Neural cell (in vitro differentiated cells): ENCODE measurements around the gene RAPGEF4. TPM values are rescaled to one million over a fixed set of nuclear protein-coding genes. Genes with fewer than 3 reads are reported as not detected.

ENCODE experiments used
- H2AFZ ChIP-seq: fragments of 200-600, 300-800 bp; sonication (generic), shearing (Covaris generic); 2 replicates; pipeline ENCODE4 v1.6.0; 2014; ENCODE audit warnings: low read depth, mild to moderate bottlenecking, antibody characterized with exemption, low read length, moderate library complexity
- H3F3A ChIP-seq: fragments of 200-600 bp; shearing (Covaris generic); 2 replicates; pipeline ENCODE4 v1.6.1; 2016; ENCODE audit warnings: mild to moderate bottlenecking, moderate library complexity, mixed read lengths, antibody characterized with exemption, low read length; ENCODE audit not compliant: insufficient read depth, poor library complexity, severe bottlenecking
- H3K27ac ChIP-seq: fragments of 200-600, 300-800 bp; sonication (generic), shearing (Covaris generic); 2 replicates; pipeline ENCODE4 v1.5.1; 2014; ENCODE audit warnings: mild to moderate bottlenecking, low read length, moderate library complexity
- H3K27me3 ChIP-seq: fragments of 300-800, 200-600 bp; sonication (generic), shearing (Covaris generic); 2 replicates; pipeline ENCODE4 v1.6.0; 2014; ENCODE audit warnings: mild to moderate bottlenecking, low read depth, low read length, moderate library complexity; ENCODE audit not compliant: insufficient read depth
- H3K36me3 ChIP-seq: fragments of 300-800, 200-600 bp; sonication (generic), shearing (Covaris generic); 2 replicates; pipeline ENCODE4 v1.5.1; 2014; ENCODE audit warnings: mild to moderate bottlenecking, antibody characterized with exemption, low read length, moderate library complexity; ENCODE audit not compliant: insufficient read depth
- H3K4me2 ChIP-seq: fragments of 300-800, 200-600 bp; sonication (generic), shearing (Covaris generic); 2 replicates; pipeline ENCODE4 v1.6.0; 2014; ENCODE audit warnings: mild to moderate bottlenecking, low read length
- H3K4me3 ChIP-seq: fragments of 300-800, 200-600 bp; sonication (generic), shearing (Covaris generic); 2 replicates; pipeline ENCODE4 v1.5.1; 2014; ENCODE audit warnings: mild to moderate bottlenecking, low read length, moderate library complexity
- H3K79me2 ChIP-seq: fragments of 200-600 bp; shearing (Covaris generic); replicated peaks from 2 replicates; pipeline ENCODE4 v1.6.0; 2014; ENCODE audit warnings: mild to moderate bottlenecking, low read length, moderate library complexity; ENCODE audit not compliant: insufficient read depth
- H3K9ac ChIP-seq: fragments of 300-800, 200-600 bp; sonication (generic), shearing (Covaris generic); 2 replicates; pipeline ENCODE4 v1.6.1; 2016; ENCODE audit warnings: mild to moderate bottlenecking, low read length, mixed read lengths
- H3K9me2 ChIP-seq: fragments of 200-600 bp; shearing (Covaris generic); 2 replicates; pipeline ENCODE4 v1.6.1; 2016; ENCODE audit warnings: mild to moderate bottlenecking, low read length, mixed read lengths; ENCODE audit not compliant: insufficient read depth
- H3K9me3 ChIP-seq: fragments of 200-600, 300-800 bp; sonication (generic), shearing (Covaris generic); 2 replicates; pipeline ENCODE4 v1.6.1; 2016; ENCODE audit warnings: mild to moderate bottlenecking, mixed run types, low read length, moderate library complexity, mixed read lengths
- H4K20me1 ChIP-seq: fragments of 200-600 bp; shearing (Covaris generic); 2 replicates; pipeline ENCODE4 v1.6.1; 2016; ENCODE audit warnings: mild to moderate bottlenecking, mixed run types; ENCODE audit not compliant: insufficient read depth
- EP300 ChIP-seq: fragments of 450-650 bp; conservative IDR thresholded peaks from 2 replicates; pipeline ENCODE4 v1.6.1; 2014; ENCODE audit warnings: antibody characterized with exemption, mild to moderate bottlenecking, moderate library complexity; ENCODE audit not compliant: poor library complexity, severe bottlenecking
- EZH2 ChIP-seq: fragments of 200-600, 300-800 bp; shearing (Covaris generic), sonication (generic); IDR thresholded peaks from 2 replicates; pipeline ENCODE4 v1.6.1; 2014; ENCODE audit warnings: antibody characterized with exemption, low read length, borderline replicate concordance, mild to moderate bottlenecking; ENCODE audit not compliant: insufficient read depth, poor library complexity, severe bottlenecking
- MXI1 ChIP-seq: fragments of 450-650 bp; conservative IDR thresholded peaks from 2 replicates; pipeline ENCODE4 v1.6.1; 2014; ENCODE audit warnings: antibody characterized with exemption, mild to moderate bottlenecking; ENCODE audit not compliant: poor library complexity, severe bottlenecking
- POLR2AphosphoS5 ChIP-seq: IDR thresholded peaks from 2 replicates; pipeline ENCODE4 v1.6.1; 2012
- RAD21 ChIP-seq: fragments of 450-650 bp; conservative IDR thresholded peaks from 2 replicates; pipeline ENCODE4 v1.6.1; 2014; ENCODE audit warnings: antibody characterized with exemption, mild to moderate bottlenecking, moderate library complexity
- SMC3 ChIP-seq: fragments of 450-650 bp; conservative IDR thresholded peaks from 2 replicates; pipeline ENCODE4 v1.6.1; 2014; ENCODE audit warnings: antibody characterized with exemption, mild to moderate bottlenecking, moderate library complexity; ENCODE audit not compliant: poor library complexity
- TAF1 ChIP-seq: IDR thresholded peaks from 2 replicates; pipeline ENCODE4 v1.6.1; 2012; ENCODE audit warnings: low read depth
- polyA plus RNA-seq: library from polyadenylated mRNA; depleted of rRNA; stranded (reverse); fragments of >200 nt; gene quantifications from 2 replicates; pipeline ENCODE4 v1.2.3, GENCODE V29; 2014
- TF ChIP-seq, protein P1 (sequence below): IDR thresholded peaks from 2 replicates; pipeline ENCODE4 v1.6.1; 2012; ENCODE audit warnings: borderline replicate concordance
- TF ChIP-seq, protein P2 (sequence below): fragments of 450-650 bp; IDR thresholded peaks from 2 replicates; pipeline ENCODE4 v1.5.1; 2014; ENCODE audit warnings: antibody characterized with exemption, mild to moderate bottlenecking, moderate library complexity; ENCODE audit not compliant: poor library complexity, severe bottlenecking

RAPGEF4 gene
- polyA plus RNA-seq, 1 donor from 2014 or later = 10.4 TPM

DNA sequence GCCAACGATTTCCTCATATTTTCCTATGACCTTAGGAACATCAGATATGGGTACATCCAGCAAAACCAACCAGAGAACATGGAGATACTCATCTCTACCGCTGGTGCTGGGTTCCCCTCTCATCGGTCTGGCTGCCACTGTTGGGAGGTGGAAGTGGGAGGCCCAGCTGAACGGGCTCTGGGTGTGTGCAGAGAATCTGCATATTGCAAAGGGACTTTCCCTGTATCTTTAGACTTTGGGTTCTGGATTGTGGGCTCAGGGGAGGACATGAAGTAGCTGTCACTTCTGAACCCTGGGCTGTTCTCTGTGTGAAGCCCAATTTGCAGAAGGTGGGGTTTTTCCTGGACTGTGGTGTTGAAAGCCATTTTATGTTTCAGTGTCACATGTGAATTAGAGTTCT is 30.0 kb downstream of the RAPGEF4 start:
- Histone ChIP-seq H3K27me3 (no peaks in the 10 kb centered on the region), H3K79me2 (no peaks in the 10 kb centered on the region), H4K20me1 (no peaks in the 10 kb centered on the region), H3K9ac (no peak overlapping the region), H3F3A (no peaks in the 10 kb centered on the region), H3K4me2 (no peak overlapping the region), H3K36me3 (no peaks in the 10 kb centered on the region), H3K9me2 (no peaks in the 10 kb centered on the region), H2AFZ (no peak overlapping the region), H3K9me3 (no peaks in the 10 kb centered on the region), H3K27ac (no peak overlapping the region), H3K4me3 (no peak overlapping the region)
- no peak for TF ChIP-seq MXI1
- no peak for TF ChIP-seq POLR2AphosphoS5
- no peak for TF ChIP-seq EZH2
- TF ChIP-seq SMC3 = no peak
- no peak for TF ChIP-seq RAD21
- TF ChIP-seq EP300 = no peak
- TF ChIP-seq, protein P1, sequence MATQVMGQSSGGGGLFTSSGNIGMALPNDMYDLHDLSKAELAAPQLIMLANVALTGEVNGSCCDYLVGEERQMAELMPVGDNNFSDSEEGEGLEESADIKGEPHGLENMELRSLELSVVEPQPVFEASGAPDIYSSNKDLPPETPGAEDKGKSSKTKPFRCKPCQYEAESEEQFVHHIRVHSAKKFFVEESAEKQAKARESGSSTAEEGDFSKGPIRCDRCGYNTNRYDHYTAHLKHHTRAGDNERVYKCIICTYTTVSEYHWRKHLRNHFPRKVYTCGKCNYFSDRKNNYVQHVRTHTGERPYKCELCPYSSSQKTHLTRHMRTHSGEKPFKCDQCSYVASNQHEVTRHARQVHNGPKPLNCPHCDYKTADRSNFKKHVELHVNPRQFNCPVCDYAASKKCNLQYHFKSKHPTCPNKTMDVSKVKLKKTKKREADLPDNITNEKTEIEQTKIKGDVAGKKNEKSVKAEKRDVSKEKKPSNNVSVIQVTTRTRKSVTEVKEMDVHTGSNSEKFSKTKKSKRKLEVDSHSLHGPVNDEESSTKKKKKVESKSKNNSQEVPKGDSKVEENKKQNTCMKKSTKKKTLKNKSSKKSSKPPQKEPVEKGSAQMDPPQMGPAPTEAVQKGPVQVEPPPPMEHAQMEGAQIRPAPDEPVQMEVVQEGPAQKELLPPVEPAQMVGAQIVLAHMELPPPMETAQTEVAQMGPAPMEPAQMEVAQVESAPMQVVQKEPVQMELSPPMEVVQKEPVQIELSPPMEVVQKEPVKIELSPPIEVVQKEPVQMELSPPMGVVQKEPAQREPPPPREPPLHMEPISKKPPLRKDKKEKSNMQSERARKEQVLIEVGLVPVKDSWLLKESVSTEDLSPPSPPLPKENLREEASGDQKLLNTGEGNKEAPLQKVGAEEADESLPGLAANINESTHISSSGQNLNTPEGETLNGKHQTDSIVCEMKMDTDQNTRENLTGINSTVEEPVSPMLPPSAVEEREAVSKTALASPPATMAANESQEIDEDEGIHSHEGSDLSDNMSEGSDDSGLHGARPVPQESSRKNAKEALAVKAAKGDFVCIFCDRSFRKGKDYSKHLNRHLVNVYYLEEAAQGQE = no peak
- TF ChIP-seq TAF1 = no peak

DNA sequence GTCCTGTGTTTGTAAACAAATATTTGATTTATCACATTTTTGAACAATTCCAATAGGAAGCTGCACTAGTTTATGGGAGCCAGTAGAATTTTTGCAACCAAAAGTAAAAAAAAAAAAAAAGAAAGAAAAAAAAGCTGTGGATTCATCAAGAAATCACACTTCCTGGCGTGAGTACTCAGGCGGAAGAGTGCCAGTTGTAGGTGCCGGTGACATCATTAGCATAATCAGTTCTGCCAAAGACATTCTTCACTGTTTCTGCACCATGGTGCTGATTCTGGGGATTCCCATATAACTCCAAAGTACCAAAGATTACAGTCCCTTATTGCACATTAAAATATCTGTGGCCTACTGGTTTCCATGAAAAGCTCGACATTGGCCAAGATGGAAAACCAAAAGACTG is 32.8 kb downstream of the RAPGEF4 start:
- H3K27ac ChIP-seq = no peak overlapping the region
- H4K20me1 ChIP-seq = no peaks in the 10 kb centered on the region
- H3K4me3 ChIP-seq = no peak overlapping the region
- H3K9me3 ChIP-seq = no peaks in the 10 kb centered on the region
- H3F3A ChIP-seq = no peaks in the 10 kb centered on the region
- H2AFZ ChIP-seq = no peak overlapping the region
- no peaks in the 10 kb centered on the region for H3K9me2 ChIP-seq
- no peak overlapping the region for H3K9ac ChIP-seq
- H3K4me2 ChIP-seq = no peak overlapping the region
- H3K36me3 ChIP-seq = no peaks in the 10 kb centered on the region
- H3K27me3 ChIP-seq = no peaks in the 10 kb centered on the region
- H3K79me2 ChIP-seq = no peaks in the 10 kb centered on the region
- TF ChIP-seq TAF1 = no peak
- TF ChIP-seq SMC3 = no peak
- no peak for TF ChIP-seq MXI1
- no peak for TF ChIP-seq RAD21
- TF ChIP-seq EP300 = no peak
- TF ChIP-seq, protein P2, sequence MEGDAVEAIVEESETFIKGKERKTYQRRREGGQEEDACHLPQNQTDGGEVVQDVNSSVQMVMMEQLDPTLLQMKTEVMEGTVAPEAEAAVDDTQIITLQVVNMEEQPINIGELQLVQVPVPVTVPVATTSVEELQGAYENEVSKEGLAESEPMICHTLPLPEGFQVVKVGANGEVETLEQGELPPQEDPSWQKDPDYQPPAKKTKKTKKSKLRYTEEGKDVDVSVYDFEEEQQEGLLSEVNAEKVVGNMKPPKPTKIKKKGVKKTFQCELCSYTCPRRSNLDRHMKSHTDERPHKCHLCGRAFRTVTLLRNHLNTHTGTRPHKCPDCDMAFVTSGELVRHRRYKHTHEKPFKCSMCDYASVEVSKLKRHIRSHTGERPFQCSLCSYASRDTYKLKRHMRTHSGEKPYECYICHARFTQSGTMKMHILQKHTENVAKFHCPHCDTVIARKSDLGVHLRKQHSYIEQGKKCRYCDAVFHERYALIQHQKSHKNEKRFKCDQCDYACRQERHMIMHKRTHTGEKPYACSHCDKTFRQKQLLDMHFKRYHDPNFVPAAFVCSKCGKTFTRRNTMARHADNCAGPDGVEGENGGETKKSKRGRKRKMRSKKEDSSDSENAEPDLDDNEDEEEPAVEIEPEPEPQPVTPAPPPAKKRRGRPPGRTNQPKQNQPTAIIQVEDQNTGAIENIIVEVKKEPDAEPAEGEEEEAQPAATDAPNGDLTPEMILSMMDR = no peak
- TF ChIP-seq, protein P1 = no peak
- TF ChIP-seq EZH2 = no peak
- no peak for TF ChIP-seq POLR2AphosphoS5
